HCT116 (cell line): Measurements from ENCODE around the gene TMEM52.
"Not testable (repeated sequence)": the region's sequence is repeated elsewhere in the genome, so short reads cannot be mapped to it uniquely, and the experiment has no call there.

Source experiments
- CBX3 ChIP-seq: IDR thresholded peaks from 2 replicates; pipeline ENCODE4 v1.6.1; 2012; ENCODE audit warnings: low read depth
- POLR2A ChIP-seq: IDR thresholded peaks from 2 replicates; pipeline ENCODE4 v1.7.0; 2011; ENCODE audit warnings: borderline replicate concordance; ENCODE audit not compliant: insufficient read depth, insufficient read length; ENCODE audit errors: extremely low read depth
- ZFX ChIP-seq: fragments of 450-650 bp; IDR thresholded peaks from 2 replicates; pipeline ENCODE4 v1.6.1; 2017
- ZNF274 ChIP-seq: fragments of 200-500 bp; sonication (Bioruptor generic); IDR thresholded peaks from 2 replicates; pipeline ENCODE4 v1.6.1; 2014; ENCODE audit warnings: mild to moderate bottlenecking, low read depth, low read length, inconsistent platforms
- TF ChIP-seq, protein P1 (sequence below), 3 experiments: fragments of 200-600 bp in 1 of 3; sonication (generic) in 1 of 3; IDR thresholded peaks in 2 of 3; conservative IDR thresholded peaks in 1 of 3; 2 replicates each; pipeline ENCODE4 v1.5.1; 2012 to 2017; ENCODE audit warnings: low read depth in 2 of 3, low read length in 2 of 3, antibody characterized with exemption in 1 of 3, borderline replicate concordance in 1 of 3, control low read depth in 1 of 3, mild to moderate bottlenecking in 1 of 3, mixed read lengths in 1 of 3, mixed run types in 1 of 3, moderate library complexity in 1 of 3; ENCODE audit not compliant: insufficient read depth in 1 of 3

DNA sequence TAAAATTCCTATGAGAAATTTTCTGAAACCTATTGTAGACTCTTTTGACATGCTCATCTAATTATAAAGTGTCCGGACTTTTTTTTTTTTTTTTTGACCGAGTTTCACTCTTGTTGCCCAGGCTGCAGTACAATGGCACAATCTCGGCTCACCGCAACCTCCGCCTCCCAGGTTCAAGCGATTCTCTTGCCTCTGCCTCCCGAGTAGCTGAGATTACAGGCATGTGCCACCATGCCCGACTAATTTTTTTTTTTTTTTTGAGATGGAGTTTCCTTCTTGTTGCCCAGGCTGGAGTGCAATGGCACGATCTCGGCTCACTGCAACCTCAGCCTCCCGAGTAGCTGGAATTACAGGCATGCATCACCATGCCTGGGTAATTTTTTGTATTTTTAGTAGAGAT is 35.2 kb downstream of the TMEM52 start:
- not testable (repeated sequence) for TF ChIP-seq CBX3, ZFX, ZNF274, POLR2A
- TF ChIP-seq, protein P1, sequence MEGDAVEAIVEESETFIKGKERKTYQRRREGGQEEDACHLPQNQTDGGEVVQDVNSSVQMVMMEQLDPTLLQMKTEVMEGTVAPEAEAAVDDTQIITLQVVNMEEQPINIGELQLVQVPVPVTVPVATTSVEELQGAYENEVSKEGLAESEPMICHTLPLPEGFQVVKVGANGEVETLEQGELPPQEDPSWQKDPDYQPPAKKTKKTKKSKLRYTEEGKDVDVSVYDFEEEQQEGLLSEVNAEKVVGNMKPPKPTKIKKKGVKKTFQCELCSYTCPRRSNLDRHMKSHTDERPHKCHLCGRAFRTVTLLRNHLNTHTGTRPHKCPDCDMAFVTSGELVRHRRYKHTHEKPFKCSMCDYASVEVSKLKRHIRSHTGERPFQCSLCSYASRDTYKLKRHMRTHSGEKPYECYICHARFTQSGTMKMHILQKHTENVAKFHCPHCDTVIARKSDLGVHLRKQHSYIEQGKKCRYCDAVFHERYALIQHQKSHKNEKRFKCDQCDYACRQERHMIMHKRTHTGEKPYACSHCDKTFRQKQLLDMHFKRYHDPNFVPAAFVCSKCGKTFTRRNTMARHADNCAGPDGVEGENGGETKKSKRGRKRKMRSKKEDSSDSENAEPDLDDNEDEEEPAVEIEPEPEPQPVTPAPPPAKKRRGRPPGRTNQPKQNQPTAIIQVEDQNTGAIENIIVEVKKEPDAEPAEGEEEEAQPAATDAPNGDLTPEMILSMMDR (IDR thresholded peaks at IDR 0.05 in 2 of 3, conservative IDR thresholded peaks at IDR 0.05 in 1 of 3; ENCODE audit: borderline replicate concordance in 1 of 3, insufficient read depth in 1 of 3, low read depth in 2 of 3, low read length in 2 of 3) = not testable (repeated sequence)
